Measurements from ENCODE around the gene ITPRIP.

The ITPRIP gene

GRCh38 chr10:104337985-104338735 lies at the start of gene ITPRIP:
TSS of gene ITPRIP (minus strand) at chr10:104338465. CDS start at chr10:104316051, 22,414 bp downstream.
- peak; percentile 83 to 92 for DNase-seq

GRCh38 chr10:104387130-104387888 lies 49.0 kb upstream of the ITPRIP start:
- DNase-seq, result no peak

GRCh38 chr10:104380336-104380735 lies 42.1 kb upstream of the ITPRIP start:
- DNase-seq, result no peak

GRCh38 chr10:104376784-104377300 lies 38.6 kb upstream of the ITPRIP start:
- DNase-seq, result no peak

GRCh38 chr10:104374591-104374990 lies 36.3 kb upstream of the ITPRIP start:
- DNase-seq, result no peak

- DNase-seq, result no peak
Measured at GRCh38 chr10:104371753-104372152, 33.5 kb upstream of the ITPRIP start.

- DNase-seq, result no peak
Measured at GRCh38 chr10:104368381-104368780, 30.1 kb upstream of the ITPRIP start.

GRCh38 chr10:104367904-104368303 lies 29.6 kb upstream of the ITPRIP start:
- DNase-seq, result no peak

- DNase-seq, result no peak
Measured at GRCh38 chr10:104359811-104360210, 21.5 kb upstream of the ITPRIP start.

GRCh38 chr10:104353325-104354048 lies 15.2 kb upstream of the ITPRIP start, which contains the start of gene CFAP58:
TSS of gene CFAP58 (plus strand) at chr10:104353833. CDS start at chr10:104353898, 65 bp downstream.
- DNase-seq, result peak; percentile 56 to 64

GRCh38 chr10:104351919-104352318 lies 13.7 kb upstream of the ITPRIP start:
- DNase-seq, result peak in 1 of 2 donors; percentile 15

- DNase-seq, result peak; percentile 17 to 94
Measured at GRCh38 chr10:104351061-104351702, 12.9 kb upstream of the ITPRIP start.

GRCh38 chr10:104350127-104350635 lies 11.9 kb upstream of the ITPRIP start:
- peak in 1 of 2 donors; percentile 68 for DNase-seq

GRCh38 chr10:104349623-104350126 lies 11.4 kb upstream of the ITPRIP start:
- peak; percentile 19 to 48 for DNase-seq

GRCh38 chr10:104348601-104349000 lies 10.3 kb upstream of the ITPRIP start:
- DNase-seq, result no peak

- no peak for DNase-seq
Measured at GRCh38 chr10:104347295-104348045, 9.2 kb upstream of the ITPRIP start.

GRCh38 chr10:104345941-104346340 lies 7.7 kb upstream of the ITPRIP start:
- peak in 1 of 2 donors; percentile 39 for DNase-seq

GRCh38 chr10:104345515-104345914 lies 7.2 kb upstream of the ITPRIP start:
- DNase-seq, result no peak

- DNase-seq, result no peak
Measured at GRCh38 chr10:104344219-104344618, 6.0 kb upstream of the ITPRIP start.

GRCh38 chr10:104342941-104343411 lies 4.7 kb upstream of the ITPRIP start:
- DNase-seq, result no peak

- DNase-seq, result no peak
Measured at GRCh38 chr10:104340641-104341040, 2.4 kb upstream of the ITPRIP start.

All from bone marrow (tissue), 2 donors.